HG03457 (cell line): ENCODE data around the gene PRH2.

ENCODE experiments used
- ATAC-seq: cut with Tn5 transposase; IDR thresholded peaks from one replicate; pipeline ENCODE4 v1.9.1; 2021; ENCODE audit warnings: moderate number of reproducible peaks; ENCODE audit not compliant: unreplicated experiment

The PRH2 gene

GRCh38 chr12:10959804-10960203 is 30.8 kb downstream of the PRH2 start:
- ATAC-seq, result no peak

GRCh38 chr12:10960211-10960610 is 31.2 kb downstream of the PRH2 start:
- no peak for ATAC-seq

DNA sequence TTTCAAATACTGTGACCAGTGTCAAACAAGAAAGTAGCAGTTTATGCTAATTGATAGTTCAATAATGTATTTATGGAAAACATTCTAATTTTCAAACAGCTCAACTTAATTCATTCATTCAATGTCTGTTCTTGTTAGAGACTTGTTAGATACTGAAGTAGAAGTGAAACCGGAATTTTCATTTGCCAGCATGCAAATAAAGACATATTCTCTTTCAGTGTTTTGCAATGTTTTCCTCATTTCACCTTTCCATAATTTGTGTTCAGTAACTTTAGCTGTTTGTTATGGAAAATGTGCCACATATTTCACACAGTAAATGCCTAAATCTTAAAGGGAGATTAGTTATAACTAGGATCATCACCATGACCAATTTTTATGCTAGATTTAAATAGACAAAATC is 36.4 kb downstream of the PRH2 start:
- no peak for ATAC-seq

DNA sequence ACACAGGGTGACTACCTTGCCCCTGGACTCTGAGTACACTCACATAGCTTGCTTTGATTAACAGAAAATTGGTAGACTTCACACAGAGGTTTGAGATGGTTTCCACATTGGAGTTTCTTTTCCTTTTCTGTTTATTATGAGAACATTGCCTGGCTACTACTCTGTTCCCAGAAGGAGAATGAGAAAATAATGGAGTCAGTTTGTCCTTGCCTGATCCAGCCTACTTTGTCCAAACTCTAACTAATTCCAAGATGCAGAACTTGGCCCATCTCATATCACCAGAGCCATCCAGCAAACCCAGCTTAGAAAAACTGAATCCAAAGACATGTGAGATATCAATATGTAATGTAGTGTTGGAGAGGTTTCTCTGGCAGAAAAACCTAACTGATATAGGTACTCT is 37.3 kb downstream of the PRH2 start:
- no peak for ATAC-seq

GRCh38 chr12:10967409-10967808 is 38.4 kb downstream of the PRH2 start:
- ATAC-seq, result no peak

GRCh38 chr12:10968765-10969456 is 39.9 kb downstream of the PRH2 start:
- ATAC-seq, result no peak

DNA sequence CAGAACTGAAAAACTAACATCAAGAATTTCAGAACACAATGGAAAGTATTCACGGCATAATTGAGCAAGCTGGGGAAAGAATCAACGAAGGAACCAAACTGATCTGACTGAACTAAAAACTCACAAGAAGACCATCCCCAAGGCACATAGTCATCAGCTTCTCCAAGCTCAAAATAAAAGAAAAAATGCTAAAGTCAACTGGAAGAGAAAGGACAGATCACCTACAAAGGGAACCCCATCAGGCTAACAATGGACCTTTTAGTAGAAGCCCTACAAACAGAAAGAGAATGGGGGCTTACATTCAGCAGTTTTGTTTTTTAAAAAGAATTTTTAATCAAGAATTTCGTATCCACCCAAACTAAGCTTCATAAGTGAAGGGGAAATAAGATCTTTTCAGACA is 45.9 kb downstream of the PRH2 start:
- ATAC-seq, result no peak

DNA sequence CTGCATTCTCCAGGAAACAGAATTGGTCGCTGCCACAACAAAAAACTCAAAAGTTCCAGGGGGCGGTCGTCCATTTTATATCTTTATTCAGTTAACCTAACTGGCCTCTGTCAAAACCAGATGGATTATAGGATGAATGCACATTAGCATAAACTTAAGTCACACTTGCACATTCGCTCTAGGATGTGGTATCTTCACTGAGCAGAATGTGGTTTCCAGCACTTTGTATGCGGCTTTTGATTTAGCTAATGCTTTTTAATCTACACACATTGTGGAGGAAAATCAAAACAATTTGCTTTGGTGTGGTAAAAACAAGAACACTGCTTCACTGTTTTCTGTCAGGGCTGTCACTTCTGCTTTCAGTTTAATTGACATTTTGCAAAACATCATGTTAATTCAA is 53.2 kb downstream of the PRH2 start:
- ATAC-seq, result no peak
